Activated CD4-positive, alpha-beta T cell treated with anti-CD3 and anti-CD28 coated beads for 36 hours (primary cell): ENCODE results near the gene ACACB. TPM values are rescaled to one million over a fixed set of nuclear protein-coding genes. Genes with fewer than 3 reads are reported as not detected.
A peak's percentile ranks its signal among the peaks of the same experiment; 100 is the strongest.
"Not testable (repeated sequence)": the region's sequence is repeated elsewhere in the genome, so short reads cannot be mapped to it uniquely, and the experiment has no call there.

Experiments used
- ATAC-seq: fragments of 200-7000 bp; cut with Tn5 transposase; one replicate; pipeline ENCODE4 v1.10.0; 2021; ENCODE audit warnings: mild to moderate bottlenecking, moderate library complexity
- CTCF ChIA-PET: fragments of 350-600 bp; sonication (Branson Sonifier 250); formaldehyde crosslinking; loops from one replicate; lab custom pipeline; 2021; ENCODE audit warnings: antibody characterized with exemption; lab: Charles Lee
- POLR2A ChIA-PET: fragments of 350-600 bp; sonication (Branson Sonifier 250); formaldehyde crosslinking; loops from one replicate; lab custom pipeline; 2021; ENCODE audit warnings: antibody characterized with exemption, inconsistent platforms; lab: Charles Lee
- DNase-seq: peaks from one replicate; pipeline ENCODE4 v3.0.0-alpha.2; 2020
- H3K27ac Mint-ChIP-seq: one replicate; pipeline ENCODE4 v1.8.0; 2021; ENCODE audit warnings: mixed read lengths
- H3K27me3 Mint-ChIP-seq: one replicate; pipeline ENCODE4 v1.8.0; 2021; ENCODE audit warnings: mixed read lengths
- H3K36me3 Mint-ChIP-seq: one replicate; pipeline ENCODE4 v1.8.0; 2021; ENCODE audit warnings: low read depth, mixed read lengths
- H3K4me1 Mint-ChIP-seq: one replicate; pipeline ENCODE4 v1.8.0; 2021; ENCODE audit warnings: mixed read lengths
- H3K4me3 Mint-ChIP-seq: one replicate; pipeline ENCODE4 v1.8.0; 2021; ENCODE audit warnings: mild to moderate bottlenecking, moderate library complexity, mixed read lengths
- H3K9me3 Mint-ChIP-seq: one replicate; pipeline ENCODE4 v1.8.0; 2021; ENCODE audit warnings: low read depth, mixed read lengths
- intact Hi-C, 2 experiments: fragments of 100-400 bp; cut with DNase I in 1 of 2; cut with micrococcal nuclease in 1 of 2; formaldehyde crosslinking; loops; one replicate each; pipeline versions ENCODE4 v1.14.2 to v1.15.1; 2022 to 2024; cut with DNase I, micrococcal nuclease
- total RNA-seq, 2 experiments: library from RNA; stranded (reverse); gene quantifications; one replicate each; pipeline ENCODE4 v1.2.3, GENCODE V29; 2021

ACACB gene
- total RNA-seq, 2 experiments from 2014 or later = 11.5 to 13.3 TPM

GRCh38 chr12:109140560-109140959, 24.2 kb downstream of the ACACB start:
- no peaks in the 10 kb centered on the region for H3K27me3 Mint-ChIP-seq
- H3K4me1 Mint-ChIP-seq = peaks cover 7% of the 10 kb centered on the region
- ChIA-PET CTCF (interaction anchor here (1.6 kb wide), 1 partner anchor 28 kb away, joined by 5 read pairs; no protein-coding TSS in a partner anchor), POLR2A (no interaction called here)
- ATAC-seq = no peak
- H3K4me3 Mint-ChIP-seq = no peak overlapping the region
- DNase-seq = no peak
- intact Hi-C loops = no loop called here
- no peaks in the 10 kb centered on the region for H3K9me3 Mint-ChIP-seq
- no peaks in the 10 kb centered on the region for H3K36me3 Mint-ChIP-seq
- H3K27ac Mint-ChIP-seq = no peak overlapping the region

GRCh38 chr12:109144224-109144623, 27.8 kb downstream of the ACACB start:
- CTCF ChIA-PET = no interaction called here
- intact Hi-C loops = no loop called here
- Mint-ChIP-seq H3K27me3 (no peaks in the 10 kb centered on the region), H3K9me3 (no peaks in the 10 kb centered on the region), H3K4me3 (no peak overlapping the region), H3K27ac (no peak overlapping the region), H3K4me1 (peaks cover 7% of the 10 kb centered on the region), H3K36me3 (no peaks in the 10 kb centered on the region)
- POLR2A ChIA-PET = interaction anchor here (0.6 kb wide), 1 partner anchor 305 kb away, joined by 3 read pairs; no protein-coding TSS in a partner anchor
- ATAC-seq (no peak), DNase-seq (no peak)

GRCh38 chr12:109147126-109147525, 30.7 kb downstream of the ACACB start:
- DNase-seq, H3K9me3 Mint-ChIP-seq, CTCF ChIA-PET, H3K4me1 Mint-ChIP-seq, ATAC-seq, H3K36me3 Mint-ChIP-seq, POLR2A ChIA-PET, H3K27ac Mint-ChIP-seq, H3K4me3 Mint-ChIP-seq, H3K27me3 Mint-ChIP-seq, intact Hi-C loops: not testable (repeated sequence)

DNA sequence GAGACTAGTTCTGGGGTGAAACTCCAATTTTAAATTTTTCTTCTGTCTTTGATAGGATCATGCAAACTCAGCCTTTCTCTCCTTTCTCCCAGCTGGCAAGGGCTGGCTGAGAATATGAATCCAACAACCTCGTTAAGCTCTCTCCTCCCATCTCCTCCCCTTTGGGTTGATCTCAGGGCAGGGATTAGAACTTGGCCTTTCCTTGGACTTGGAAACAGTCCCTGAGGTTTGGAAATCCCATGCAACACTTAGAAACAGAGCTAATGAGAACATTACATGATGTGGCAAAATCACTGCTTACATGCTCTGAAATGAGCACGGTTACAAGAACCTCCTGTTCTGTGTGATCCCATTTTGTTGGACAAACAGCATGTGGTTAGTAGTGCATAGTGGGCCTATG, 31.6 kb downstream of the ACACB start:
- Mint-ChIP-seq H3K9me3 (no peaks in the 10 kb centered on the region), H3K27ac (no peak overlapping the region), H3K27me3 (peaks cover 1% of the 10 kb centered on the region), H3K36me3 (no peaks in the 10 kb centered on the region), H3K4me3 (no peak overlapping the region), H3K4me1 (peaks cover 4% of the 10 kb centered on the region)
- ATAC-seq = no peak
- POLR2A ChIA-PET = no interaction called here
- intact Hi-C loops = no loop called here
- CTCF ChIA-PET = interaction anchor here (0.6 kb wide), 2 partner anchors 28 to 246 kb away, joined by 3 to 4 read pairs; no protein-coding TSS in a partner anchor
- DNase-seq = no peak

DNA sequence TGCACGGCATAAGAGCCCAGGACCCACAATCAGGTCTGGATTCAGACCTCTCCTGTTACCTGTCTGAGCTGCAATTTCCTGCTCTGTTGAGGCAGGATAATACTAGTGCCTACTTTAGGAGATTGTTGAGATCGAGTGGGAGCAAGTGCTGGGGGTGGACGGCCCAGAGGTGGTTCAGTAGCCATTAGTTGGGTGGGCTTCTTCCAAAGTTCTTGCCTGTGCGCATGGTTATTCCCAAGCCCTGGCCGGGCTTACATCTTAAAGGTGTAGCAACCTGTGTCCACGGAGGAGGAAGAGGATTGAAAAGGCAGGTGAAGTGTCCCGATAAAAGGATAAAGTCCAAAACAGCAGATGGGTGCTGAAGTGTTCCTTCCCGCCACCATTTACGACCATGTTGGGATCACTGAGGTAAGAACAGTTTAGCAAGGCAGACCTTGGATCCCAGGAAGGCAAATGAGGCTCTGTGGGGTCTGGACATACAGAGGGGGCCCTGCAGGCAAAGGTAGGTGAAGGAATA, 33.8 kb downstream of the ACACB start:
- no peak overlapping the region for H3K27ac Mint-ChIP-seq
- H3K9me3 Mint-ChIP-seq = no peaks in the 10 kb centered on the region
- H3K4me1 Mint-ChIP-seq = peaks cover 10% of the 10 kb centered on the region
- CTCF ChIA-PET = no interaction called here
- no peak overlapping the region for H3K4me3 Mint-ChIP-seq
- POLR2A ChIA-PET = no interaction called here
- ATAC-seq = no peak
- H3K36me3 Mint-ChIP-seq = no peaks in the 10 kb centered on the region
- intact Hi-C loops = no loop called here
- peaks cover 1% of the 10 kb centered on the region for H3K27me3 Mint-ChIP-seq
- no peak for DNase-seq

- Mint-ChIP-seq H3K27me3 (peaks cover 1% of the 10 kb centered on the region), H3K27ac (no peak overlapping the region), H3K4me3 (no peak overlapping the region), H3K36me3 (no peaks in the 10 kb centered on the region), H3K9me3 (no peaks in the 10 kb centered on the region), H3K4me1 (peaks cover 17% of the 10 kb centered on the region)
- POLR2A ChIA-PET = no interaction called here
- ATAC-seq (no peak), DNase-seq (no peak)
- CTCF ChIA-PET = interaction anchor here (0.7 kb wide), 1 partner anchor 40 kb away, joined by 3 read pairs; no protein-coding TSS in a partner anchor
- intact Hi-C loops = no loop called here
Observed at GRCh38 chr12:109151457-109151856, 35.1 kb downstream of the ACACB start.

- H3K4me1 Mint-ChIP-seq = peaks cover 17% of the 10 kb centered on the region
- H3K27me3 Mint-ChIP-seq = peaks cover 1% of the 10 kb centered on the region
- CTCF ChIA-PET = interaction anchor here (0.5 to 1.7 kb wide), 5 partner anchors 11 to 614 kb away, joined by 3 to 5 read pairs (median 3); no protein-coding TSS in a partner anchor
- DNase-seq = peak; percentile 17
- POLR2A ChIA-PET = no interaction called here
- H3K9me3 Mint-ChIP-seq = no peaks in the 10 kb centered on the region
- no peak for ATAC-seq
- H3K36me3 Mint-ChIP-seq = no peaks in the 10 kb centered on the region
- intact Hi-C loops = loop anchor here (1.0 to 2.0 kb wide), 10 partner anchors 55 to 1393 kb away; partner anchors contain the start of genes ALKBH2 (in 1 of the 2), FAM222A (in 1 of the 2), KCTD10 (in 1 of the 2) and MMAB (in 1 of the 2)
- H3K4me3 Mint-ChIP-seq = peak overlapping the region; percentile 82
- H3K27ac Mint-ChIP-seq = no peak overlapping the region
Observed at GRCh38 chr12:109153821-109154441, 37.5 kb downstream of the ACACB start.

DNA sequence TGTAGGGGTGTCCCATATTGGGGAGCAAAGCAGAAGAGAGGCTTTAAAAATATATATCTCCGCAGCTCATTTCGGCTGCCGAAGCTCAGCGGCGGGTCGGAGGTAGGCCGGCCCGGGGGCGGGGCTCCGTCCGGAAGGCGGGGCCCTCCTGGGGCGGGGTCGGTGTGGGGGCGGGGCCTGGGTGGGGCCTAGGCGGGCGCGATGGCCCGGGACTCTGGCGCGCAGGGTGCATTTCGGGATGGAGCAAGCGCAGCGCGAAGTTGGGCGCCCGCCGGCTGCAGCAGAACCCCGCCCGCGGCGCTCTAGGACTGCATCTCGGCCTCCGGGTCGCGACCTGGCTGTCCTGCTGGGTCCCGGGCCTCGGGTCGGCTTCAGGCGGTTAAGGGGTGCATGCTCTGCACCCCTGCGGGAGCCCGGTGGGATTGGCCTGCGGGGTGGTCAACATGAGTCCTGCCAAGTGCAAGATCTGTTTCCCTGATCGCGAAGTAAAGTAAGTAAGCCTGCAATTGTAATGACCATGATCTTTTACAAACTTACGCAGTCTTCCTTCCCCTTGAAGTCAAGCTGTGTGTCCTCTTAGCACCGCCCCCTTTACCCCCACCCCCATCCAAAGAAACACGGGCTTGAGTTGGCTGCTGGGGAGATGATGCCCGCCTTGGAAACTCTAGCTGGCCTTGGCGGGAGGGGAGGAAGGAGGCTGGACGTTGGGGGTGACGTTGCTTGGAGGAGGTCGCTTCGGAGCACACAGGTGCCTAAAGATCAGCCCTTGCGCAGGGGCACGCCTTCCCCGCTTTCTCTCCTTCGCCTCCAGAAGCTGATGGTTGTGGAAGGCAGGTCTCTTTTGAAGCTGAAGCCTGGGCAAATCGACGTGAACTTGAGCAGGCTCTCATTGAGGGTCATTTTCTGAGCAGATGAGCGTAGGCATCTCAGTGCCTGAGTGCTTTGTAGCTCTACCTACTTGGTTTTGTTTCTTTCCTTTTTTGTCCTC, 38.4 kb downstream of the ACACB start:
- peak; percentile 94 for ATAC-seq
- ChIA-PET POLR2A (interaction anchor here (0.5 kb wide), 1 partner anchor 12 kb away, joined by 3 read pairs; no protein-coding TSS in a partner anchor), CTCF (interaction anchor here (0.5 to 1.7 kb wide), 8 partner anchors 12 to 615 kb away, joined by 3 to 5 read pairs (median 3); no protein-coding TSS in a partner anchor)
- Mint-ChIP-seq H3K9me3 (no peaks in the 10 kb centered on the region), H3K36me3 (no peaks in the 10 kb centered on the region), H3K27me3 (peaks cover 1% of the 10 kb centered on the region), H3K4me3 (peak overlapping the region; percentile 82), H3K27ac (peak overlapping the region; percentile 85), H3K4me1 (peaks cover 17% of the 10 kb centered on the region)
- intact Hi-C loops = loop anchor here (1.0 to 2.0 kb wide), 12 partner anchors 43 to 1394 kb away; partner anchors contain the start of genes ALKBH2 (in 1 of the 2), CORO1C (in 1 of the 2), FAM222A (in 1 of the 2) and KCTD10 (in 1 of the 2)
- DNase-seq = peak; percentile 93

DNA sequence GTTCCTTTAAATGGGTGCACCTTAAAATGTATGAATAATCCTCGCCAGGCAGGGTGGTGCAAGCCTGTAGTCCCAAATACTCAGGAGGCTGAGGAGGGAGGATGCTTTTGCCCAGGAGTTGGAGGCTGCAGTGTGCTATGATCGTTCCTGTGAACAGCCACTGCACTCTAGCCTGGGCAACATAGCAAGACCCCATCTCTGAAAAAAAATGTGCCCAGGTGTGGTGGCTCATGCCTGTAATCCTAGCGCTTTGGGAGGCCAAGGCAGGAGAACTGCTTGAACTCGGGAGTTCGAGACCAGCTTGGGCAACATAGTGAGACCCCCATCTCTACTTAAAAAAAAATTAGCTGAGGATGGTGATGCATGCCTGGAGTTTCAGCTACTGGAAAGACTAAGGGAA, 39.6 kb downstream of the ACACB start:
- ATAC-seq (no peak), DNase-seq (no peak)
- intact Hi-C loops = no loop called here
- Mint-ChIP-seq H3K9me3 (no peaks in the 10 kb centered on the region), H3K27ac (no peak overlapping the region), H3K27me3 (peaks cover 1% of the 10 kb centered on the region), H3K4me3 (peak overlapping the region; percentile 82), H3K4me1 (peaks cover 17% of the 10 kb centered on the region), H3K36me3 (no peaks in the 10 kb centered on the region)
- ChIA-PET POLR2A (no interaction called here), CTCF (interaction anchor here (0.6 kb wide), 2 partner anchors 46 to 334 kb away, joined by 3 read pairs; no protein-coding TSS in a partner anchor)

DNA sequence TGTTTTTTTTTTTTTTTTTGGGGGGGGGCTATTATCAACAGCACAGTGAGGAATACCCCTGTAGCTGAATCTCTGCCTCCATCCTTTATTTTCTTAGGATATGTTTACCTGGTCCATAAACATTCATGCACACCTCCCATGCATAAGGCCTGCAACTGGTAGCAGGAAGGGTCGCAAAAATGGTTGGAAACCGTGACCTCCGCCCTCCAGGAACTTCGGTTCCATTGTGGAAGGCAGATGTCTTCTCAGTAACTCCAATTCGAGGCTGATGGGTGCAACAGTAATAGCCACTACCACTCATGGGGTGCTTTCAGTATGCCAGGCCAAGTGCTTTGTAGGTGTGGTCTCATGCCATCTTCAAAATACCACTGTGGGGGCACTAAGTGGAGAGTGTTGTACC, 40.2 kb downstream of the ACACB start:
- no peaks in the 10 kb centered on the region for H3K9me3 Mint-ChIP-seq
- intact Hi-C loops = no loop called here
- POLR2A ChIA-PET = no interaction called here

GRCh38 chr12:109157986-109158385, 41.6 kb downstream of the ACACB start:
- H3K27ac Mint-ChIP-seq = no peak overlapping the region
- no peak for DNase-seq
- ChIA-PET CTCF (no interaction called here), POLR2A (no interaction called here)
- no peak overlapping the region for H3K4me3 Mint-ChIP-seq
- H3K9me3 Mint-ChIP-seq = no peaks in the 10 kb centered on the region
- no peaks in the 10 kb centered on the region for H3K27me3 Mint-ChIP-seq
- intact Hi-C loops = no loop called here
- H3K36me3 Mint-ChIP-seq = no peaks in the 10 kb centered on the region
- ATAC-seq = no peak
- peaks cover 17% of the 10 kb centered on the region for H3K4me1 Mint-ChIP-seq

More for the DNA sequence above, 40.2 kb downstream of the ACACB start:
- Mint-ChIP-seq H3K4me1 (peaks cover 17% of the 10 kb centered on the region), H3K4me3 (no peak overlapping the region), H3K36me3 (no peaks in the 10 kb centered on the region), H3K27me3 (no peaks in the 10 kb centered on the region), H3K27ac (no peak overlapping the region)
- CTCF ChIA-PET = interaction anchor here (0.6 kb wide), 1 partner anchor 334 kb away, joined by 3 read pairs; no protein-coding TSS in a partner anchor
- ATAC-seq = no peak
- no peak for DNase-seq
